ENCODE results near the gene SMC2.

Gene SMC2

GRCh38 chr9:104088416-104088815 is 5.7 kb upstream of the SMC2 start:
- DNase-seq (ENCODE audit: low read depth in 1 of 2, low spot score in 1 of 2) = no peak
- Histone ChIP-seq H3K27ac (replicated peaks) (no peak overlapping the region), H3K4me3 (replicated peaks; ENCODE audit: insufficient read depth, low read length) (no peak overlapping the region), H3K27me3 (ENCODE audit: insufficient read depth, poor library complexity, severe bottlenecking) (no peaks in the 10 kb centered on the region)
- TF ChIP-seq POLR2AphosphoS5 (IDR thresholded peaks at IDR 0.05; ENCODE audit: low read depth) (no peak), SPI1 (IDR thresholded peaks at IDR 0.05; ENCODE audit: borderline replicate concordance, low read depth) (no peak), REST (IDR thresholded peaks at IDR 0.05; ENCODE audit: insufficient replicate concordance, low read depth) (no peak), GABPA (IDR thresholded peaks at IDR 0.05; ENCODE audit: low read depth) (no peak), CTCF (IDR thresholded peaks at IDR 0.05; ENCODE audit: insufficient read depth, low read length) (no peak)

- no peak for TF ChIP-seq CTCF (IDR thresholded peaks at IDR 0.05; ENCODE audit: insufficient read depth, low read length)
- no peak for TF ChIP-seq REST (IDR thresholded peaks at IDR 0.05; ENCODE audit: insufficient replicate concordance, low read depth)
- TF ChIP-seq POLR2AphosphoS5 (IDR thresholded peaks at IDR 0.05; ENCODE audit: low read depth) = no peak
- no peak for TF ChIP-seq GABPA (IDR thresholded peaks at IDR 0.05; ENCODE audit: low read depth)
- no peak for TF ChIP-seq SPI1 (IDR thresholded peaks at IDR 0.05; ENCODE audit: borderline replicate concordance, low read depth)
- no peaks in the 10 kb centered on the region for H3K27me3 ChIP-seq (ENCODE audit: insufficient read depth, poor library complexity, severe bottlenecking)
- no peak overlapping the region for H3K27ac ChIP-seq (replicated peaks)
- no peak overlapping the region for H3K4me3 ChIP-seq (replicated peaks; ENCODE audit: insufficient read depth, low read length)
- no peak for DNase-seq (ENCODE audit: low read depth in 1 of 2, low spot score in 1 of 2)
These were observed 3.5 kb upstream of the SMC2 start for GRCh38 chr9:104090578-104090977.

GRCh38 chr9:104091116-104091515 is 3.0 kb upstream of the SMC2 start:
- DNase-seq (ENCODE audit: low read depth in 1 of 2, low spot score in 1 of 2) = peak in 1 of 2 experiments; percentile 12

More at GRCh38 chr9:104091116-104091515, 3.0 kb upstream of the SMC2 start:
- TF ChIP-seq GABPA (IDR thresholded peaks at IDR 0.05; ENCODE audit: low read depth) (no peak), CTCF (IDR thresholded peaks at IDR 0.05; ENCODE audit: insufficient read depth, low read length) (no peak), SPI1 (IDR thresholded peaks at IDR 0.05; ENCODE audit: borderline replicate concordance, low read depth) (no peak), REST (IDR thresholded peaks at IDR 0.05; ENCODE audit: insufficient replicate concordance, low read depth) (no peak), POLR2AphosphoS5 (IDR thresholded peaks at IDR 0.05; ENCODE audit: low read depth) (no peak)
- no peak overlapping the region for H3K4me3 ChIP-seq (replicated peaks; ENCODE audit: insufficient read depth, low read length)
- H3K27me3 ChIP-seq (ENCODE audit: insufficient read depth, poor library complexity, severe bottlenecking) = no peaks in the 10 kb centered on the region
- H3K27ac ChIP-seq (replicated peaks) = no peak overlapping the region

All from HL-60 (cell line).